Activated naive CD4-positive, alpha-beta T cell treated with anti-CD3 and anti-CD28 coated beads, Interleukin-2, amount 50 U/mL, for 24 hours (primary cell): ENCODE measurements around the gene FBXO41.
"Not testable (repeated sequence)": the region's sequence is repeated elsewhere in the genome, so short reads cannot be mapped to it uniquely, and the experiment has no call there.

Source experiments
- H3K27ac Mint-ChIP-seq: one replicate; pipeline ENCODE4 v1.8.0; 2021; ENCODE audit warnings: mild to moderate bottlenecking, mixed read lengths
- H3K27me3 Mint-ChIP-seq: one replicate; pipeline ENCODE4 v1.8.0; 2021; ENCODE audit warnings: mixed read lengths
- H3K36me3 Mint-ChIP-seq: one replicate; pipeline ENCODE4 v1.8.0; 2021; ENCODE audit warnings: mixed read lengths
- H3K4me1 Mint-ChIP-seq: one replicate; pipeline ENCODE4 v1.8.0; 2021; ENCODE audit warnings: mixed read lengths
- H3K4me3 Mint-ChIP-seq: one replicate; pipeline ENCODE4 v1.8.0; 2021; ENCODE audit warnings: mild to moderate bottlenecking, mixed read lengths
- H3K9me3 Mint-ChIP-seq: one replicate; pipeline ENCODE4 v1.8.0; 2021; ENCODE audit warnings: mixed read lengths

The FBXO41 gene

GRCh38 chr2:73268830-73269685 lies 15.2 kb downstream of the FBXO41 start:
- no peaks in the 10 kb centered on the region for H3K27me3 Mint-ChIP-seq
- H3K4me1 Mint-ChIP-seq = peaks cover 24% of the 10 kb centered on the region
- no peaks in the 10 kb centered on the region for H3K9me3 Mint-ChIP-seq
- H3K4me3 Mint-ChIP-seq = no peak overlapping the region
- H3K36me3 Mint-ChIP-seq = peaks cover 2% of the 10 kb centered on the region
- H3K27ac Mint-ChIP-seq = no peak overlapping the region

- peaks cover 21% of the 10 kb centered on the region for H3K4me1 Mint-ChIP-seq
- H3K4me3 Mint-ChIP-seq = peak overlapping the region; percentile 72
- no peaks in the 10 kb centered on the region for H3K27me3 Mint-ChIP-seq
- H3K27ac Mint-ChIP-seq = peak overlapping the region; percentile 19
- H3K36me3 Mint-ChIP-seq = peaks cover 2% of the 10 kb centered on the region
- H3K9me3 Mint-ChIP-seq = no peaks in the 10 kb centered on the region
Measured at GRCh38 chr2:73268366-73268829, 15.9 kb downstream of the FBXO41 start.

- Mint-ChIP-seq H3K4me1 (peaks cover 21% of the 10 kb centered on the region), H3K4me3 (no peak overlapping the region), H3K27ac (no peak overlapping the region), H3K27me3 (no peaks in the 10 kb centered on the region), H3K36me3 (peaks cover 2% of the 10 kb centered on the region), H3K9me3 (no peaks in the 10 kb centered on the region)
Measured at GRCh38 chr2:73267008-73267407, 17.3 kb downstream of the FBXO41 start.

- H3K27ac Mint-ChIP-seq = no peak overlapping the region
- H3K9me3 Mint-ChIP-seq = no peaks in the 10 kb centered on the region
- H3K27me3 Mint-ChIP-seq = no peaks in the 10 kb centered on the region
- H3K36me3 Mint-ChIP-seq = peaks cover 2% of the 10 kb centered on the region
- no peak overlapping the region for H3K4me3 Mint-ChIP-seq
- peaks cover 21% of the 10 kb centered on the region for H3K4me1 Mint-ChIP-seq
Measured at GRCh38 chr2:73266061-73266901, 18.0 kb downstream of the FBXO41 start.

DNA sequence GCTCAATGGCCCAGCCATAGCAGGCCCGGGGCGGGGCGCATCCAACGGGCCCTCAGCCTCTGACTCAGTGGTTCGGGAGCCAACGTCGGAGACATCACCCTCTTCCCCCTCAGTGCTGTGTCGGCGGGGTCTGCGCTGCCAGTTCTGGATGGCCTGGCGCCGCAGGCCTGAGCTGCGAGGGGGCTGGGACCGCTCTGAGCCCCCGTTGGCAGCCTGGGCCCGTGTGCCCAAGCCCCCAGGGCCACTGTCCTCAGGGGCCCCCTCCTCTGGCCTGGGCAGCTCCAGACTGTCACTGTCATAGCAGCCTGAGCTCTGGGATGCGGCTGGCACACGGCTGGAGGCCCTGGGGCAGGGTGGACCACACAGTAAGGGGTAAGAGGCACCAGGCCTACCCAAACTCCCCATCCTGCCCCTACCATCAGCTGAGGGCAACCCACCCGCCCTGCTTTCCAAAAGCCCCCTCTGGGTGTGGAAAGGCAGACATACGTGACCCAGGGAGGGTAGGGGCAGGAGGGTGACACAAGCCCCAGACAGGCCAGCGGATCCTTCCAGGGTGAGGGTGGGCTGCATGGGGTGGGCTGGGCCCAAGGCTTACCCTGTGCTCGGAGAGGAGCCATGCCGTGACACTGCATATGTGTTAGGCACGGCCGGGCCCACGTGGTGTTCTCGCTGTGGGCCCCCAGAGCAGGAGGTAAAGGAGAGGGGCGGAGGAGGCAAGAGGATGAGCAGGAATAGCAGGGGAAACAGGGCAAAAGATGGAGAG lies 18.8 kb downstream of the FBXO41 start:
- Mint-ChIP-seq H3K36me3 (peaks cover 2% of the 10 kb centered on the region), H3K9me3 (no peaks in the 10 kb centered on the region), H3K4me1 (peaks cover 21% of the 10 kb centered on the region), H3K27me3 (no peaks in the 10 kb centered on the region), H3K4me3 (no peak overlapping the region), H3K27ac (no peak overlapping the region)

DNA sequence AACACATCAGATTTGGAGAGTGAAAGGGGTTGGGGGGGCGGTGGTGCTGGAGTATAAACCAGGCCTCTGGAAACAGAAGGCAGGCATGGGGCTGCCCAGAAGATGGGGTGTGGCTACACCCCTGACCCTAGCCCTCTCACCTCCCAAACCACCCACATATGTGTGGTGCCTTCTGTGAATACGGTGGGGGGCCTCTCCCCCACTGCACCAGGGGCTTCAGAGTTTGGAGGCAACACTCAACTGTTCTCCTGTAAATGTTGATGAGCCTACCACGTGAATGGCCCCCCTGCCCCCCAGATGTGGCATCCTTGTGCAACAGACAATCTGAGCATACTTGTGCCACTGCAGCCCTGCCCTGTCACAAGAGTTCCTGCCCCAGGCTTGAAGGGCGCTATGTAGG lies 19.5 kb downstream of the FBXO41 start:
- H3K27me3 Mint-ChIP-seq = no peaks in the 10 kb centered on the region
- peaks cover 17% of the 10 kb centered on the region for H3K4me1 Mint-ChIP-seq
- H3K27ac Mint-ChIP-seq = no peak overlapping the region
- no peaks in the 10 kb centered on the region for H3K9me3 Mint-ChIP-seq
- H3K4me3 Mint-ChIP-seq = no peak overlapping the region
- H3K36me3 Mint-ChIP-seq = peaks cover 2% of the 10 kb centered on the region

- H3K27me3 Mint-ChIP-seq = no peaks in the 10 kb centered on the region
- H3K36me3 Mint-ChIP-seq = peaks cover 2% of the 10 kb centered on the region
- no peak overlapping the region for H3K4me3 Mint-ChIP-seq
- peaks cover 15% of the 10 kb centered on the region for H3K4me1 Mint-ChIP-seq
- H3K9me3 Mint-ChIP-seq = no peaks in the 10 kb centered on the region
- no peak overlapping the region for H3K27ac Mint-ChIP-seq
Measured at GRCh38 chr2:73264332-73264606, 20.0 kb downstream of the FBXO41 start.

GRCh38 chr2:73263540-73264331 lies 20.5 kb downstream of the FBXO41 start:
- no peaks in the 10 kb centered on the region for H3K27me3 Mint-ChIP-seq
- H3K4me3 Mint-ChIP-seq = no peak overlapping the region

GRCh38 chr2:73262691-73263429 lies 21.4 kb downstream of the FBXO41 start:
- H3K4me1 Mint-ChIP-seq, H3K27me3 Mint-ChIP-seq, H3K4me3 Mint-ChIP-seq, H3K27ac Mint-ChIP-seq, H3K36me3 Mint-ChIP-seq, H3K9me3 Mint-ChIP-seq: not testable (repeated sequence)

More at GRCh38 chr2:73263540-73264331, 20.5 kb downstream of the FBXO41 start:
- H3K36me3 Mint-ChIP-seq = peaks cover 2% of the 10 kb centered on the region
- H3K4me1 Mint-ChIP-seq = peaks cover 15% of the 10 kb centered on the region
- no peak overlapping the region for H3K27ac Mint-ChIP-seq
- H3K9me3 Mint-ChIP-seq = no peaks in the 10 kb centered on the region

GRCh38 chr2:73262108-73262651 lies 22.1 kb downstream of the FBXO41 start:
- H3K27ac Mint-ChIP-seq = no peak overlapping the region
- H3K36me3 Mint-ChIP-seq = peaks cover 2% of the 10 kb centered on the region
- H3K4me1 Mint-ChIP-seq = peaks cover 12% of the 10 kb centered on the region
- no peak overlapping the region for H3K4me3 Mint-ChIP-seq
- no peaks in the 10 kb centered on the region for H3K27me3 Mint-ChIP-seq
- no peaks in the 10 kb centered on the region for H3K9me3 Mint-ChIP-seq

- Mint-ChIP-seq H3K27ac (no peak overlapping the region), H3K36me3 (no peaks in the 10 kb centered on the region), H3K4me1 (peaks cover 11% of the 10 kb centered on the region), H3K4me3 (no peak overlapping the region), H3K9me3 (no peaks in the 10 kb centered on the region), H3K27me3 (no peaks in the 10 kb centered on the region)
Measured at GRCh38 chr2:73260338-73260984, 23.8 kb downstream of the FBXO41 start.

DNA sequence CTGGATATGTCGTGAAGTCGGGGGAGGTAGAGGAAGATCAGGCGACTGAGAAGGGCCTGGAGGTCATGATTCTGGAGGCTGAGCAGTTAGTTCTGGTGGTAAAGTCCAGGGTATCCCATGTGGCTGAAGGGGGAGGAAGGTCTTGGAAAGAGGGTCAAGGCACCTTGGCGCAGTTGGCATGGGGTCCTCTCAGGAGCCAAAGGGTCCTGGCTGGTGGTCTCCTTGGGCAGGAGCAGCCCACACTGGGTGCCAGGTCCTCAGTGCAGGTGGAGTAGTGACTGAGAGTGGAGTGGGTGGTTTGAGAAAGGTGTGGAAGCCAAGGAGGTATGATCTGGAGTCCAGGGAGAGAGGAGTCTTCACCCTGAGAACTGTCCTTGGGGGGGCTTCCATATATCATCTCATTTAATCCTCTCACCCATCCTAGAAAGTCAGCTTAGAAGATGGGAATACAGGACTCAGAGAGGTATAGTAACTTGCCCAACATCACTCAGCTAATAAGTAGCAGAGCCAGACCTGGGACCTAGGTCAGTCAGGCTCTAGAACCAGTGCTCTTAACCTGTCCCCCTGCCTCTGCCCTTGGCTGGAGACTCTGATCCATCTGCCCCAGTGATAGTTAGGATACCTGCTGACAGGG lies 24.5 kb downstream of the FBXO41 start:
- Mint-ChIP-seq H3K4me1 (peaks cover 11% of the 10 kb centered on the region), H3K9me3 (no peaks in the 10 kb centered on the region), H3K4me3 (no peak overlapping the region), H3K36me3 (peaks cover 1% of the 10 kb centered on the region), H3K27me3 (no peaks in the 10 kb centered on the region), H3K27ac (no peak overlapping the region)

GRCh38 chr2:73259276-73259675 lies 25.0 kb downstream of the FBXO41 start:
- no peaks in the 10 kb centered on the region for H3K27me3 Mint-ChIP-seq
- peaks cover 1% of the 10 kb centered on the region for H3K36me3 Mint-ChIP-seq
- H3K4me1 Mint-ChIP-seq = peaks cover 11% of the 10 kb centered on the region
- H3K27ac Mint-ChIP-seq = no peak overlapping the region
- H3K4me3 Mint-ChIP-seq = no peak overlapping the region
- H3K9me3 Mint-ChIP-seq = no peaks in the 10 kb centered on the region

DNA sequence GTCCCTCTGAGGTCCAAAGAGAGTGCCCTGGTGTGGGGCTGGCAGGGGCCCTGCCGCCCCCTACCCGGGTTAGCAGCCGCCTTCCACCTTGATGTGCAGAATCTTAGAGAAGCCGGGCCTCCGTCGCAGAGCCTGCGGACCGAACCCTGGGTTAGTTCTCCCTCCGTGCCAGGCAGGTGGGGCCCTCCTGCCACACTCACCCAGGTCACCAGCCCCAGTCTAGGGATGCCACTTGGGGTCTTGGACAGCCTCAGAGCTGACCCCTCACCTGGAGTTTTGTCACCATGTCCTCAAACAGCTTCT lies 25.4 kb downstream of the FBXO41 start:
- H3K36me3 Mint-ChIP-seq = peaks cover 1% of the 10 kb centered on the region
- H3K27me3 Mint-ChIP-seq = no peaks in the 10 kb centered on the region
- H3K4me1 Mint-ChIP-seq = peaks cover 11% of the 10 kb centered on the region
- no peak overlapping the region for H3K4me3 Mint-ChIP-seq
- H3K27ac Mint-ChIP-seq = no peak overlapping the region
- H3K9me3 Mint-ChIP-seq = no peaks in the 10 kb centered on the region
